B cell (primary cell): ENCODE measurements around the gene HGFAC. TPM values are rescaled to one million over a fixed set of nuclear protein-coding genes. Genes with fewer than 3 reads are reported as not detected.

Source experiments
- ATAC-seq: fragments of 200-7000 bp; cut with Tn5 transposase; one replicate; pipeline ENCODE4 v1.10.0; 2021; ENCODE audit warnings: low read depth, mild to moderate bottlenecking, moderate number of reproducible peaks, moderate library complexity
- CTCF ChIA-PET: fragments of 350-600 bp; sonication (Branson Sonifier 250); formaldehyde crosslinking; loops from one replicate; lab custom pipeline; 2021; ENCODE audit warnings: antibody characterized with exemption, inconsistent platforms; lab: Charles Lee
- POLR2A ChIA-PET: fragments of 350-600 bp; sonication (Branson Sonifier 250); formaldehyde crosslinking; loops from one replicate; lab custom pipeline; 2021; ENCODE audit warnings: antibody characterized with exemption; lab: Charles Lee
- DNase-seq: peaks from one replicate; pipeline ENCODE4 v3.0.0; 2013
- H2AFZ ChIP-seq: 2 replicates; pipeline ENCODE4 v1.6.1; 2012; ENCODE audit warnings: mild to moderate bottlenecking, low read depth, low read length; ENCODE audit not compliant: insufficient read depth, poor library complexity, severe bottlenecking
- H3K27ac ChIP-seq, 2 donors: 1 replicate in 1 of 2; 2 replicates in 1 of 2; pipeline ENCODE4 v1.5.1; 2012 to 2013; ENCODE audit warnings: low read length in 2 of 2, mild to moderate bottlenecking in 2 of 2, moderate library complexity in 1 of 2
- H3K27me3 ChIP-seq, 4 experiments: fragments of 200-600 bp in 1 of 4; sonication (generic) in 1 of 4; replicated peaks in 1 of 4; 1 replicate in 2 of 4; 2 replicates in 2 of 4; pipeline versions ENCODE4 v1.6.1 to v1.7.0; 2013 to 2016; ENCODE audit warnings: low read length in 3 of 4, mild to moderate bottlenecking in 2 of 4, mixed read lengths in 1 of 4, moderate library complexity in 1 of 4; ENCODE audit not compliant: insufficient read depth in 4 of 4, control insufficient read depth in 3 of 4; ENCODE audit errors: control extremely low read depth in 1 of 4
- H3K36me3 ChIP-seq, 2 experiments: replicated peaks in 1 of 2; 1 replicate in 1 of 2; 2 replicates in 1 of 2; pipeline versions ENCODE4 v1.6.1 to v1.7.1; 2013; ENCODE audit warnings: low read length in 1 of 2; ENCODE audit not compliant: insufficient read depth in 2 of 2, control insufficient read depth in 1 of 2; ENCODE audit errors: control extremely low read depth in 1 of 2, extremely low read depth in 1 of 2
- H3K4me1 ChIP-seq, 2 donors: fragments of 200-600 bp in 1 of 2; sonication (generic) in 1 of 2; 1 replicate in 1 of 2; 2 replicates in 1 of 2; pipeline versions ENCODE4 v1.5.1 to v1.6.1; 2013 to 2017; ENCODE audit warnings: low read length in 2 of 2; ENCODE audit not compliant: control insufficient read depth in 2 of 2, insufficient read depth in 2 of 2
- H3K4me2 ChIP-seq: replicated peaks from 2 replicates; pipeline ENCODE3; 2012; ENCODE audit warnings: mild to moderate bottlenecking, low read depth, low read length; ENCODE audit not compliant: poor library complexity, severe bottlenecking
- H3K4me3 ChIP-seq, 5 experiments: fragments of 200-600 bp in 1 of 5; sonication (generic) in 1 of 5; 1 replicate in 3 of 5; 2 replicates in 2 of 5; pipeline versions ENCODE4 v1.5.1 to v1.7.0; 2011 to 2016; ENCODE audit warnings: low read length in 4 of 5, mild to moderate bottlenecking in 4 of 5, low read depth in 2 of 5, control low read depth in 1 of 5, moderate library complexity in 1 of 5; ENCODE audit not compliant: insufficient read depth in 1 of 5; ENCODE audit errors: control extremely low read depth in 1 of 5, extremely low read depth in 1 of 5
- H3K79me2 ChIP-seq: fragments of 200-600 bp; sonication (generic); one replicate; pipeline ENCODE4 v1.6.0; 2016; ENCODE audit warnings: low read length; ENCODE audit not compliant: control insufficient read depth, insufficient read depth
- H3K9ac ChIP-seq: fragments of 200-600 bp; sonication (generic); 2 replicates; pipeline ENCODE4 v1.6.1; 2017; ENCODE audit warnings: mild to moderate bottlenecking, low read length, moderate library complexity
- H3K9me3 ChIP-seq, 3 donors: one replicate each; pipeline versions ENCODE4 v1.6.1 to v1.7.1; 2013; ENCODE audit warnings: low read length in 2 of 3; ENCODE audit not compliant: control insufficient read depth in 2 of 3, insufficient read depth in 1 of 3; ENCODE audit errors: control extremely low read depth in 1 of 3
- H4K20me1 ChIP-seq: 2 replicates; pipeline ENCODE4 v1.6.0; 2012; ENCODE audit warnings: mild to moderate bottlenecking, low read length; ENCODE audit not compliant: insufficient read depth, control insufficient read depth, poor library complexity, severe bottlenecking
- H3K27ac Mint-ChIP-seq: one replicate; pipeline ENCODE4 v1.8.0; 2021; ENCODE audit warnings: mixed read lengths
- H3K27me3 Mint-ChIP-seq: one replicate; pipeline ENCODE4 v1.8.0; 2021; ENCODE audit warnings: mixed read lengths
- H3K4me1 Mint-ChIP-seq: one replicate; pipeline ENCODE4 v1.8.0; 2021; ENCODE audit warnings: mixed read lengths
- H3K4me3 Mint-ChIP-seq: one replicate; pipeline ENCODE4 v1.8.0; 2021; ENCODE audit warnings: mixed read lengths
- H3K9me3 Mint-ChIP-seq: one replicate; pipeline ENCODE4 v1.8.0; 2022; ENCODE audit warnings: mixed read lengths; ENCODE audit not compliant: insufficient read depth
- CTCF ChIP-seq: fragments of 200-600 bp; IDR thresholded peaks from one replicate; pipeline ENCODE4 v1.8.0; 2022; ENCODE audit warnings: antibody characterized with exemption, mild to moderate bottlenecking
- EZH2 ChIP-seq: IDR thresholded peaks from 2 replicates; pipeline ENCODE4 v1.6.1; 2012; ENCODE audit warnings: borderline replicate concordance, low read depth, mild to moderate bottlenecking, moderate library complexity, low read length; ENCODE audit not compliant: insufficient read depth, poor library complexity, severe bottlenecking
- WGBS: methylation state at CpG from one replicate; pipeline ENCODE4 v1.1.5; 2013; ENCODE audit warnings: missing lambda C conversion rate; ENCODE audit not compliant: insufficient coverage; 5-methylcytosine and 5-hydroxymethylcytosine counted together
- intact Hi-C: fragments of 100-400 bp; cut with micrococcal nuclease; formaldehyde crosslinking; loops from one replicate; pipeline ENCODE4 v1.10.0; 2022
- polyA plus RNA-seq: library from polyadenylated mRNA; depleted of rRNA; stranded (reverse); fragments of >200 nt; gene quantifications from 2 replicates; pipeline ENCODE4 v1.2.3, GENCODE V29; 2012
- total RNA-seq, 2 donors: library from RNA; stranded (reverse); fragments of 120-200 nt in 1 of 2; gene quantifications; 1 replicate in 1 of 2; 2 replicates in 1 of 2; pipeline versions ENCODE4 v1.2.3 to v1.2.4, GENCODE V29; 2013 to 2022

Gene HGFAC
- total and polyA plus RNA-seq, 2 donors (not counting 1 experiment from before 2014, with no cell fraction given): not detected

GRCh38 chr4:3472411-3473141 is 30.8 kb downstream of the HGFAC start:
- peaks cover 0 to 10% (median 0%) of the 10 kb centered on the region in 3 donors for H3K9me3 ChIP-seq
- Mint-ChIP-seq H3K4me3 (no peak overlapping the region), H3K9me3 (no peaks in the 10 kb centered on the region), H3K4me1 (no peaks in the 10 kb centered on the region), H3K27me3 (no peaks in the 10 kb centered on the region), H3K27ac (no peak overlapping the region)
- H4K20me1 ChIP-seq: no peaks in the 10 kb centered on the region
- ATAC-seq (no peak), DNase-seq (no peak)
- no peak overlapping the region for H3K4me2 ChIP-seq
- H3K9ac ChIP-seq: no peak overlapping the region
- no peaks in the 10 kb centered on the region for H3K4me1 ChIP-seq
- no peak overlapping the region for H3K4me3 ChIP-seq
- no peaks in the 10 kb centered on the region for H3K79me2 ChIP-seq
- no peak overlapping the region for H3K27ac ChIP-seq
- no peak for TF ChIP-seq CTCF
- TF ChIP-seq EZH2: no peak
- H3K36me3 ChIP-seq: no peaks in the 10 kb centered on the region
- ChIA-PET CTCF (no interaction called here), POLR2A (interaction anchor here (0.5 kb wide), 1 partner anchor 11 kb away, joined by 3 read pairs; no protein-coding TSS in a partner anchor)
- intact Hi-C loops: no loop called here
- no peak overlapping the region for H2AFZ ChIP-seq
- 92% methylated on average over 27 of the region's 27 CpGs for WGBS
- H3K27me3 ChIP-seq: peaks cover 0 to 12% (median 1%) of the 10 kb centered on the region in 4 experiments

- ATAC-seq (no peak), DNase-seq (no peak)
- ChIA-PET CTCF (no interaction called here), POLR2A (no interaction called here)
- no peaks in the 10 kb centered on the region for H3K4me1 ChIP-seq
- H3K27me3 Mint-ChIP-seq: no peaks in the 10 kb centered on the region
- H3K4me1 Mint-ChIP-seq: no peaks in the 10 kb centered on the region
- H3K9ac ChIP-seq: no peak overlapping the region
- no peak for TF ChIP-seq EZH2
- TF ChIP-seq CTCF: no peak
- no peak overlapping the region for H3K27ac Mint-ChIP-seq
- WGBS: 89% methylated on average over 41 of the region's 41 CpGs
- H3K4me2 ChIP-seq: no peak overlapping the region
- no peaks in the 10 kb centered on the region for H3K79me2 ChIP-seq
- H3K27ac ChIP-seq: no peak overlapping the region
- peaks cover 0 to 6% (median 0%) of the 10 kb centered on the region in 3 donors for H3K9me3 ChIP-seq
- no peak overlapping the region for H3K4me3 Mint-ChIP-seq
- H2AFZ ChIP-seq: no peak overlapping the region
- intact Hi-C loops: no loop called here
- H3K4me3 ChIP-seq: no peak overlapping the region
- no peaks in the 10 kb centered on the region for H4K20me1 ChIP-seq
- no peaks in the 10 kb centered on the region for H3K9me3 Mint-ChIP-seq
- peaks cover 0 to 12% (median 1%) of the 10 kb centered on the region in 4 experiments for H3K27me3 ChIP-seq
- H3K36me3 ChIP-seq: no peaks in the 10 kb centered on the region
Observed at GRCh38 chr4:3473181-3473950, 31.6 kb downstream of the HGFAC start.
